ENCODE results near the gene PLXDC1.
A peak's percentile ranks its signal among the peaks of the same experiment; 100 is the strongest.

PLXDC1 gene

GRCh38 chr17:39200070-39200879 is 48.8 kb upstream of the PLXDC1 start, which contains the start of gene RPL19 (continued):
- TF ChIP-seq PRDM2 (tag by site-specific recombination; IDR thresholded peaks at IDR 0.05; ENCODE audit: borderline replicate concordance) (peak; percentile 65; the same call in 1 of the 2 replicates), ZNF707 (tag by site-specific recombination; IDR thresholded peaks at IDR 0.05) (no peak), ZNF155 (tag by site-specific recombination; IDR thresholded peaks at IDR 0.05) (no peak), REST (tag by site-specific recombination; IDR thresholded peaks at IDR 0.05) (no peak), CTCF (tag by site-specific recombination; IDR thresholded peaks at IDR 0.05) (no peak), MYNN (tag by site-specific recombination; IDR thresholded peaks at IDR 0.05; ENCODE audit: borderline replicate concordance) (no peak), ZNF37A (tag by site-specific recombination; IDR thresholded peaks at IDR 0.05) (no peak), ZNF202 (tag by site-specific recombination; IDR thresholded peaks at IDR 0.05; ENCODE audit: borderline replicate concordance) (no peak), ZSCAN5A (tag by site-specific recombination; IDR thresholded peaks at IDR 0.05) (no peak), ZNF624 (tag by site-specific recombination; IDR thresholded peaks at IDR 0.05) (no peak), ZNF138 (tag by site-specific recombination; IDR thresholded peaks at IDR 0.05; ENCODE audit: borderline replicate concordance) (no peak), ZNF416 (tag by site-specific recombination; IDR thresholded peaks at IDR 0.05) (no peak), KLF8 (tag by site-specific recombination; IDR thresholded peaks at IDR 0.05) (peak; percentile 60; the same call in 1 of the 2 replicates), ZNF426 (tag by site-specific recombination; IDR thresholded peaks at IDR 0.05) (no peak), ZNF223 (tag by site-specific recombination; IDR thresholded peaks at IDR 0.05) (no peak), ZNF48 (tag by site-specific recombination; IDR thresholded peaks at IDR 0.05) (no peak), ZNF488 (tag by site-specific recombination; IDR thresholded peaks at IDR 0.05) (no peak), ZNF133 (tag by site-specific recombination; IDR thresholded peaks at IDR 0.05) (no peak), ZNF350 (tag by site-specific recombination; IDR thresholded peaks at IDR 0.05) (no peak), ZNF280C (tag by site-specific recombination; IDR thresholded peaks at IDR 0.05) (no peak), ZNF548 (tag by site-specific recombination; IDR thresholded peaks at IDR 0.05) (no peak), SP2 (tag by site-specific recombination; IDR thresholded peaks at IDR 0.05) (no peak), ZNF792 (tag by site-specific recombination; IDR thresholded peaks at IDR 0.05) (no peak)
